ENCODE results near the gene SHROOM3.

The SHROOM3 gene

GRCh38 chr4:76679691-76680090, 244.7 kb downstream of the SHROOM3 start:
- no peak for DNase-seq (ENCODE audit: low spot score)
- no peak for TF ChIP-seq CTCF (IDR thresholded peaks at IDR 0.05; ENCODE audit: extremely low read depth, missing control alignments)

- TF ChIP-seq CTCF (IDR thresholded peaks at IDR 0.05; ENCODE audit: extremely low read depth, missing control alignments): no peak
- no peak for DNase-seq (ENCODE audit: low spot score)
Measured at GRCh38 chr4:76680952-76681351, 245.9 kb downstream of the SHROOM3 start.

GRCh38 chr4:76681996-76682395, 247.0 kb downstream of the SHROOM3 start:
- TF ChIP-seq CTCF (IDR thresholded peaks at IDR 0.05; ENCODE audit: extremely low read depth, missing control alignments): no peak
- no peak for DNase-seq (ENCODE audit: low spot score)

GRCh38 chr4:76683144-76683543, 248.1 kb downstream of the SHROOM3 start:
- no peak for DNase-seq (ENCODE audit: low spot score)
- TF ChIP-seq CTCF (IDR thresholded peaks at IDR 0.05; ENCODE audit: extremely low read depth, missing control alignments): no peak

GRCh38 chr4:76687746-76688448, 252.9 kb downstream of the SHROOM3 start:
- TF ChIP-seq CTCF (IDR thresholded peaks at IDR 0.05; ENCODE audit: extremely low read depth, missing control alignments): no peak
- DNase-seq (ENCODE audit: low spot score): no peak

- no peak for TF ChIP-seq CTCF (IDR thresholded peaks at IDR 0.05; ENCODE audit: extremely low read depth, missing control alignments)
- DNase-seq (ENCODE audit: low spot score): peak; percentile 22
Measured at GRCh38 chr4:76688619-76689144, 253.7 kb downstream of the SHROOM3 start.

GRCh38 chr4:76689145-76689817, 254.3 kb downstream of the SHROOM3 start:
- DNase-seq (ENCODE audit: low spot score): peak; percentile 61
- TF ChIP-seq CTCF (IDR thresholded peaks at IDR 0.05; ENCODE audit: extremely low read depth, missing control alignments): no peak
